B cell (primary cell): ENCODE data around the gene TP53I3. TPM values are rescaled to one million over a fixed set of nuclear protein-coding genes. Genes with fewer than 3 reads are reported as not detected.
A peak's percentile ranks its signal among the peaks of the same experiment; 100 is the strongest.

Experiments
- ATAC-seq: fragments of 200-7000 bp; cut with Tn5 transposase; one replicate; pipeline ENCODE4 v1.10.0; 2021; ENCODE audit warnings: low read depth, mild to moderate bottlenecking, moderate number of reproducible peaks, moderate library complexity
- CTCF ChIA-PET: fragments of 350-600 bp; sonication (Branson Sonifier 250); formaldehyde crosslinking; loops from one replicate; lab custom pipeline; 2021; ENCODE audit warnings: antibody characterized with exemption, inconsistent platforms; lab: Charles Lee
- POLR2A ChIA-PET: fragments of 350-600 bp; sonication (Branson Sonifier 250); formaldehyde crosslinking; loops from one replicate; lab custom pipeline; 2021; ENCODE audit warnings: antibody characterized with exemption; lab: Charles Lee
- DNase-seq: peaks from one replicate; pipeline ENCODE4 v3.0.0; 2013
- H2AFZ ChIP-seq: 2 replicates; pipeline ENCODE4 v1.6.1; 2012; ENCODE audit warnings: mild to moderate bottlenecking, low read depth, low read length; ENCODE audit not compliant: insufficient read depth, poor library complexity, severe bottlenecking
- H3K27ac ChIP-seq, 2 donors: 1 replicate in 1 of 2; 2 replicates in 1 of 2; pipeline ENCODE4 v1.5.1; 2012 to 2013; ENCODE audit warnings: low read length in 2 of 2, mild to moderate bottlenecking in 2 of 2, moderate library complexity in 1 of 2
- H3K27me3 ChIP-seq, 4 experiments: fragments of 200-600 bp in 1 of 4; sonication (generic) in 1 of 4; replicated peaks in 1 of 4; 1 replicate in 2 of 4; 2 replicates in 2 of 4; pipeline versions ENCODE4 v1.6.1 to v1.7.0; 2013 to 2016; ENCODE audit warnings: low read length in 3 of 4, mild to moderate bottlenecking in 2 of 4, mixed read lengths in 1 of 4, moderate library complexity in 1 of 4; ENCODE audit not compliant: insufficient read depth in 4 of 4, control insufficient read depth in 3 of 4; ENCODE audit errors: control extremely low read depth in 1 of 4
- H3K36me3 ChIP-seq, 2 experiments: replicated peaks in 1 of 2; 1 replicate in 1 of 2; 2 replicates in 1 of 2; pipeline versions ENCODE4 v1.6.1 to v1.7.1; 2013; ENCODE audit warnings: low read length in 1 of 2; ENCODE audit not compliant: insufficient read depth in 2 of 2, control insufficient read depth in 1 of 2; ENCODE audit errors: control extremely low read depth in 1 of 2, extremely low read depth in 1 of 2
- H3K4me1 ChIP-seq, 2 donors: fragments of 200-600 bp in 1 of 2; sonication (generic) in 1 of 2; 1 replicate in 1 of 2; 2 replicates in 1 of 2; pipeline versions ENCODE4 v1.5.1 to v1.6.1; 2013 to 2017; ENCODE audit warnings: low read length in 2 of 2; ENCODE audit not compliant: control insufficient read depth in 2 of 2, insufficient read depth in 2 of 2
- H3K4me2 ChIP-seq: replicated peaks from 2 replicates; pipeline ENCODE3; 2012; ENCODE audit warnings: mild to moderate bottlenecking, low read depth, low read length; ENCODE audit not compliant: poor library complexity, severe bottlenecking
- H3K4me3 ChIP-seq, 5 experiments: fragments of 200-600 bp in 1 of 5; sonication (generic) in 1 of 5; 1 replicate in 3 of 5; 2 replicates in 2 of 5; pipeline versions ENCODE4 v1.5.1 to v1.7.0; 2011 to 2016; ENCODE audit warnings: low read length in 4 of 5, mild to moderate bottlenecking in 4 of 5, low read depth in 2 of 5, control low read depth in 1 of 5, moderate library complexity in 1 of 5; ENCODE audit not compliant: insufficient read depth in 1 of 5; ENCODE audit errors: control extremely low read depth in 1 of 5, extremely low read depth in 1 of 5
- H3K79me2 ChIP-seq: fragments of 200-600 bp; sonication (generic); one replicate; pipeline ENCODE4 v1.6.0; 2016; ENCODE audit warnings: low read length; ENCODE audit not compliant: control insufficient read depth, insufficient read depth
- H3K9ac ChIP-seq: fragments of 200-600 bp; sonication (generic); 2 replicates; pipeline ENCODE4 v1.6.1; 2017; ENCODE audit warnings: mild to moderate bottlenecking, low read length, moderate library complexity
- H3K9me3 ChIP-seq, 3 donors: one replicate each; pipeline versions ENCODE4 v1.6.1 to v1.7.1; 2013; ENCODE audit warnings: low read length in 2 of 3; ENCODE audit not compliant: control insufficient read depth in 2 of 3, insufficient read depth in 1 of 3; ENCODE audit errors: control extremely low read depth in 1 of 3
- H4K20me1 ChIP-seq: 2 replicates; pipeline ENCODE4 v1.6.0; 2012; ENCODE audit warnings: mild to moderate bottlenecking, low read length; ENCODE audit not compliant: insufficient read depth, control insufficient read depth, poor library complexity, severe bottlenecking
- H3K27ac Mint-ChIP-seq: one replicate; pipeline ENCODE4 v1.8.0; 2021; ENCODE audit warnings: mixed read lengths
- H3K27me3 Mint-ChIP-seq: one replicate; pipeline ENCODE4 v1.8.0; 2021; ENCODE audit warnings: mixed read lengths
- H3K4me1 Mint-ChIP-seq: one replicate; pipeline ENCODE4 v1.8.0; 2021; ENCODE audit warnings: mixed read lengths
- H3K4me3 Mint-ChIP-seq: one replicate; pipeline ENCODE4 v1.8.0; 2021; ENCODE audit warnings: mixed read lengths
- H3K9me3 Mint-ChIP-seq: one replicate; pipeline ENCODE4 v1.8.0; 2022; ENCODE audit warnings: mixed read lengths; ENCODE audit not compliant: insufficient read depth
- EZH2 ChIP-seq: IDR thresholded peaks from 2 replicates; pipeline ENCODE4 v1.6.1; 2012; ENCODE audit warnings: borderline replicate concordance, low read depth, mild to moderate bottlenecking, moderate library complexity, low read length; ENCODE audit not compliant: insufficient read depth, poor library complexity, severe bottlenecking
- WGBS: methylation state at CpG from one replicate; pipeline ENCODE4 v1.1.5; 2013; ENCODE audit warnings: missing lambda C conversion rate; ENCODE audit not compliant: insufficient coverage; 5-methylcytosine and 5-hydroxymethylcytosine counted together
- intact Hi-C: fragments of 100-400 bp; cut with micrococcal nuclease; formaldehyde crosslinking; loops from one replicate; pipeline ENCODE4 v1.10.0; 2022
- polyA plus RNA-seq: library from polyadenylated mRNA; depleted of rRNA; stranded (reverse); fragments of >200 nt; gene quantifications from 2 replicates; pipeline ENCODE4 v1.2.3, GENCODE V29; 2012
- total RNA-seq, 2 donors: library from RNA; stranded (reverse); fragments of 120-200 nt in 1 of 2; gene quantifications; 1 replicate in 1 of 2; 2 replicates in 1 of 2; pipeline versions ENCODE4 v1.2.3 to v1.2.4, GENCODE V29; 2013 to 2022
- TF ChIP-seq, protein P1 (sequence below): fragments of 200-600 bp; IDR thresholded peaks from one replicate; pipeline ENCODE4 v1.8.0; 2022; ENCODE audit warnings: antibody characterized with exemption, mild to moderate bottlenecking

Gene TP53I3
- total and polyA plus RNA-seq, 2 donors (not counting 1 experiment from before 2014, with no cell fraction given), result 3.9 to 7.3 TPM

DNA sequence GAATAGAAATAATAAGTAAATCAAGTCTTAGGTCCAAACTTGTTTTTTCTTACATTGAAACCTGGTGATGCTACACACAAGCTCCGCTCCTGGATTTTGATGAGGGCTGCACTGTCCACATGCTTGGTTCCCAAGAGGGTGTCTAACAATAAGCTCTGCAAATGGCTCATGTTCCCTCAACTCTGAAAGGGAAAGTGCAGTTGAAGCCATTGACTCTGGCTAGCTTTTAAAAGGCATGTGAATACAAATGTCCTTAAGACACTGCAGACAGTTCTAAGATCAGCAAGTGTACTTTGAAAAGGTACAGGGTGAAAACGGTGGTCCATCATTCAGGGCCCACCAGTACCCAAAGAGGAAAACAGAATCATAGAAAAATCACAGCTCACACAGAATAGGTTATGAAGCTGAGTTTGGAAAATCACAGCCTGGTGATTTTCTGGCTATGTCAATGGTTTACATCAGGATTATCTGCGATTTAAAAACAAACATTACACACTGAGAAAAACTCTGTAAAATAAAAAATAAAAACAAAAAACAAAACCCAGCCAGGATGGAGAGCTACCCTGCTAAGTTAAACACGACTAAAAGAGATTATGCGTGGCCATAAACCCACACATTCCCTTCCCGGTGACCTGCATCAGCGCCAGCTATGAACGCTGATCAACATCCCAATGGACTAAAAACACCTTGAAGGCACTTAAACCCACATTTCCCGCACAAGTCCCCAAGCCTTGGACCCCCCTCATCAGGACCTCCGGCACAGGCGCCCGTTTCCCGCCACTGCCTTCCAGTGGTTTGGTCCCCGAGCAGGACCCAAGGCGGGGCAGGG, 37.9 kb upstream of the TP53I3 start:
- H3K27me3 Mint-ChIP-seq, result no peaks in the 10 kb centered on the region
- peak overlapping the region; percentile 86 for H3K27ac Mint-ChIP-seq
- no peak for TF ChIP-seq EZH2
- TF ChIP-seq, protein P1, sequence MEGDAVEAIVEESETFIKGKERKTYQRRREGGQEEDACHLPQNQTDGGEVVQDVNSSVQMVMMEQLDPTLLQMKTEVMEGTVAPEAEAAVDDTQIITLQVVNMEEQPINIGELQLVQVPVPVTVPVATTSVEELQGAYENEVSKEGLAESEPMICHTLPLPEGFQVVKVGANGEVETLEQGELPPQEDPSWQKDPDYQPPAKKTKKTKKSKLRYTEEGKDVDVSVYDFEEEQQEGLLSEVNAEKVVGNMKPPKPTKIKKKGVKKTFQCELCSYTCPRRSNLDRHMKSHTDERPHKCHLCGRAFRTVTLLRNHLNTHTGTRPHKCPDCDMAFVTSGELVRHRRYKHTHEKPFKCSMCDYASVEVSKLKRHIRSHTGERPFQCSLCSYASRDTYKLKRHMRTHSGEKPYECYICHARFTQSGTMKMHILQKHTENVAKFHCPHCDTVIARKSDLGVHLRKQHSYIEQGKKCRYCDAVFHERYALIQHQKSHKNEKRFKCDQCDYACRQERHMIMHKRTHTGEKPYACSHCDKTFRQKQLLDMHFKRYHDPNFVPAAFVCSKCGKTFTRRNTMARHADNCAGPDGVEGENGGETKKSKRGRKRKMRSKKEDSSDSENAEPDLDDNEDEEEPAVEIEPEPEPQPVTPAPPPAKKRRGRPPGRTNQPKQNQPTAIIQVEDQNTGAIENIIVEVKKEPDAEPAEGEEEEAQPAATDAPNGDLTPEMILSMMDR, result no peak
- Histone ChIP-seq H3K79me2 (no peaks in the 10 kb centered on the region), H3K36me3 (no peaks in the 10 kb centered on the region), H3K4me1 (peaks cover 5 to 18% of the 10 kb centered on the region in 2 donors), H3K4me3 (peak overlapping the region in 4 of 5 experiments; percentile 71 to 80 (median 74)), H2AFZ (peak overlapping the region; percentile 82), H3K27ac (peak overlapping the region; percentile 57 to 80), H4K20me1 (no peaks in the 10 kb centered on the region), H3K4me2 (peak overlapping the region; percentile 86), H3K9ac (peak overlapping the region; percentile 79), H3K9me3 (no peaks in the 10 kb centered on the region), H3K27me3 (no peaks in the 10 kb centered on the region)
- POLR2A ChIA-PET, result interaction anchor here (0.6 to 1.3 kb wide), 3 partner anchors 46 to 663 kb away, joined by 5 to 11 read pairs (median 6); partner anchors contain the start of genes ATAD2B and SF3B6
- CTCF ChIA-PET, result interaction anchor here (1.3 to 1.9 kb wide), 4 partner anchors 38 to 298 kb away, joined by 3 to 9 read pairs (median 5); partner anchors contain the start of genes TP53I3 and WDCP
- intact Hi-C loops, result loop anchor here (1.0 kb wide), 3 partner anchors 46 to 195 kb away; partner anchors contain the start of genes ATAD2B, SF3B6 and WDCP
- peak; percentile 15 for DNase-seq
- H3K4me1 Mint-ChIP-seq, result peaks cover 20% of the 10 kb centered on the region
- ATAC-seq, result no peak
- WGBS, result 10% methylated on average over 10 of the region's 15 CpGs
- no peaks in the 10 kb centered on the region for H3K9me3 Mint-ChIP-seq
- peak overlapping the region; percentile 87 for H3K4me3 Mint-ChIP-seq

DNA sequence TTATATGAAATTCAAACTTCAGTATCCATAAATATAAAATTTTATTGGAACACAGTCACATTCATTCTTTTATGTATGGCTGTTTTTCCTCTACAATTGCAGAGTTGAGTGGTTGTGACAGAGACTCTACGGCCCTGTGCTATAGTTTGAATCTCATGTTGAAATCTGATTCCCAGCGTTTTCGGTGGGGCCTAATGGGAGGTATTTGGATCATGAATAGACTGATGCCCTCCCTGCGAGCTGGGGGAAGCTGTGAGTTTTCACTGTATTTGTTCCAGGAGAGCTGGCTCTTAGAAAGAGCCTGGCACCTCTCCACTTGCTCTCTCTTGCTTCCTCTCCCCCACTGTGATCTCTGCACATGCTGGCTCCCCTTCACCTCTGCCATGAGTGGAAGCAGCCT, 36.8 kb upstream of the TP53I3 start:
- H3K9me3 Mint-ChIP-seq, result no peaks in the 10 kb centered on the region

More for the DNA sequence above, 36.8 kb upstream of the TP53I3 start:
- WGBS, result 95% methylated on average over 3 of the region's 4 CpGs
- POLR2A ChIA-PET, result no interaction called here
- CTCF ChIA-PET, result interaction anchor here (1.3 to 1.9 kb wide), 4 partner anchors 37 to 74 kb away, joined by 3 to 9 read pairs (median 4); partner anchors contain the start of genes TP53I3 and WDCP
- Mint-ChIP-seq H3K4me1 (peaks cover 20% of the 10 kb centered on the region), H3K27ac (peak overlapping the region; percentile 37), H3K27me3 (no peaks in the 10 kb centered on the region), H3K4me3 (no peak overlapping the region)
- Histone ChIP-seq H3K9me3 (no peaks in the 10 kb centered on the region), H3K36me3 (no peaks in the 10 kb centered on the region), H3K4me1 (peaks cover 5 to 18% of the 10 kb centered on the region in 2 donors), H2AFZ (no peak overlapping the region), H3K4me2 (no peak overlapping the region), H3K27ac (no peak overlapping the region), H3K79me2 (no peaks in the 10 kb centered on the region), H3K27me3 (no peaks in the 10 kb centered on the region), H3K4me3 (no peak overlapping the region), H3K9ac (no peak overlapping the region), H4K20me1 (no peaks in the 10 kb centered on the region)
- no peak for TF ChIP-seq EZH2
- TF ChIP-seq, protein P1, result no peak
- intact Hi-C loops, result no loop called here
- no peak for ATAC-seq
- no peak for DNase-seq
